ENCODE data around the gene CLC. TPM values are rescaled to one million over a fixed set of nuclear protein-coding genes. Genes with fewer than 3 reads are reported as not detected.
"Not testable (repeated sequence)": the region's sequence is repeated elsewhere in the genome, so short reads cannot be mapped to it uniquely, and the experiment has no call there.

The CLC gene
- total RNA-seq, 5 donors from 2014 or later (not counting 1 experiment from before 2014, with no cell fraction given) = 0.72 to 2.8 (median 1.4) TPM; not detected in 1

DNA sequence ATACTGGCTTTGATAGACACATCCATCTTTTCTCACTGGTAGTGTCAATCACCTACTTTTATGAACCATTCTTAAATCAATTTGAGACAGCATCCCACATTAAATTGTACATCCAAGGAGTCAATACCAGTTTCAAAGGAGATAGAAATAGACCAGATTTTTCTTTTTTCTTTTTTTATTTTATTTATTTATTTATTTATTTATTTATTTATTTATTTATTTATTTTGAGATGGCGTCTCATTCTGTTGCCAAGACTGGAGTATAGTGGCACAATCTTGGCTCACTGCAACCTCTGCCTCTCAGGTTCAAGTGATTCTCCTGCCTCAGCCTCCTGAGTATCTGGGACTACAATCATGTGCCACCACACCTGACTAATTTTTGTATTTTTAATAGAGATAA lies 24.0 kb upstream of the CLC start:
- CTCF ChIA-PET, H3K4me3 Mint-ChIP-seq, H3K4me1 Mint-ChIP-seq: not testable (repeated sequence)

DNA sequence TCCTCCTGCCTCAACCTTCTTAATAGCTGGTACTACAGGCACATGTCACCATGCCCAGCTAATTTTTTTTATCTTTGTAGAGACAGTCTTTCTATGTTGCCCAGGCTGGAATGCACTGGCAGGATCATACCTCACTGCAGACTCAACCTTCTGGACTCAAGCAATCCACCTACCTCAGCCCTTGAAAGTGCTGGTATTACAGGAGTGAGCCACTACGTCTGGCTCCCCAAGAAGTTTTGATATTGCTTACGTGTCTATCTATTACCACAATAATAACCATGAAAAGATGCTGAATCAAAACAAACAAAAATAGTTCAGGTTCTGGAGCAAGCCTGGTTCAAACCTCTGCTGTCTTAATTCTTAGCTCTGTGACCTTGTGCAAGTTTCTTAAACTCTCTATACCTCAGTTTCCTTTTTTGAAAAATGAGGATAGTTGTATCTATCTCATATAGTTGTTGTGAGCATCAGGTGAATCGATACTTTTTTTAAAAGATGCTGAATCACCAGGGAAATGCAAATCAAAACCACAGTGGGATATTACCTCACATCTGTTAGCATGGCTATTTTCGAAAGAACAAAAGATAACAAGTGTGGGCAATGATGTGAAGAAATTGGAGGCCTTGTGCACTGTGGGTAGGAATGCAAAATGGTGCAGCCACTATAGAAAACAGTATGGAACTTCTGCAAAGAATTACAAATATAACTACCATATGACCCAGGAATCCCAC lies 21.8 kb upstream of the CLC start:
- Histone ChIP-seq H3K27ac (ENCODE audit: low read length) (no peak overlapping the region), H3K4me1 (ENCODE audit: control insufficient read depth in 1 of 2, extremely low read depth in 1 of 2, insufficient read depth in 2 of 2, low read length in 2 of 2) (no peaks in the 10 kb centered on the region), H3K4me3 (ENCODE audit: control insufficient read depth in 1 of 2, extremely low read depth in 1 of 2, low read length in 1 of 2) (no peak overlapping the region), H3K36me3 (ENCODE audit: control insufficient read depth in 2 of 2, extremely low read depth in 1 of 2, insufficient read depth in 1 of 2, low read length in 1 of 2) (no peaks in the 10 kb centered on the region), H3K27me3 (replicated peaks in 1 of 2; ENCODE audit: control insufficient read depth in 2 of 2, extremely low read depth in 1 of 2, insufficient read depth in 2 of 2, low read length in 1 of 2) (peaks cover 3 to 11% of the 10 kb centered on the region in 2 experiments), H3K9me3 (no peaks in the 10 kb centered on the region)
- ATAC-seq (replicated peaks in 1 of 4) (no peak), DNase-seq (no peak)
- no CpG with 5 or more reads among the region's 4 CpGs for WGBS (ENCODE audit: insufficient coverage)
- Mint-ChIP-seq H3K27me3 (peaks cover 21 to 31% of the 10 kb centered on the region in 2 donors), H3K27ac (no peak overlapping the region), H3K4me3 (no peak overlapping the region), H3K4me1 (no peaks in the 10 kb centered on the region), H3K9me3 (no peaks in the 10 kb centered on the region), H3K36me3 (no peaks in the 10 kb centered on the region)
- ChIA-PET POLR2A (no interaction called here), CTCF (no interaction called here)

More for the DNA sequence above, 24.0 kb upstream of the CLC start:
- H3K9me3 Mint-ChIP-seq; DNase-seq; H3K4me1 ChIP-seq (ENCODE audit: control insufficient read depth in 1 of 2, extremely low read depth in 1 of 2, insufficient read depth in 2 of 2, low read length in 2 of 2); H3K4me3 ChIP-seq (ENCODE audit: control insufficient read depth in 1 of 2, extremely low read depth in 1 of 2, low read length in 1 of 2); H3K9me3 ChIP-seq; H3K36me3 ChIP-seq (ENCODE audit: control insufficient read depth in 2 of 2, extremely low read depth in 1 of 2, insufficient read depth in 1 of 2, low read length in 1 of 2); H3K36me3 Mint-ChIP-seq; H3K27ac ChIP-seq (ENCODE audit: low read length); ATAC-seq (replicated peaks in 1 of 4); POLR2A ChIA-PET; H3K27ac Mint-ChIP-seq: not testable (repeated sequence)
- no CpG with 5 or more reads among the region's 1 CpG for WGBS (ENCODE audit: insufficient coverage)
- peaks cover 3 to 13% of the 10 kb centered on the region in 2 experiments for H3K27me3 ChIP-seq (replicated peaks in 1 of 2; ENCODE audit: control insufficient read depth in 2 of 2, extremely low read depth in 1 of 2, insufficient read depth in 2 of 2, low read length in 1 of 2)
- H3K27me3 Mint-ChIP-seq = peaks cover 19 to 25% of the 10 kb centered on the region in 2 donors

DNA sequence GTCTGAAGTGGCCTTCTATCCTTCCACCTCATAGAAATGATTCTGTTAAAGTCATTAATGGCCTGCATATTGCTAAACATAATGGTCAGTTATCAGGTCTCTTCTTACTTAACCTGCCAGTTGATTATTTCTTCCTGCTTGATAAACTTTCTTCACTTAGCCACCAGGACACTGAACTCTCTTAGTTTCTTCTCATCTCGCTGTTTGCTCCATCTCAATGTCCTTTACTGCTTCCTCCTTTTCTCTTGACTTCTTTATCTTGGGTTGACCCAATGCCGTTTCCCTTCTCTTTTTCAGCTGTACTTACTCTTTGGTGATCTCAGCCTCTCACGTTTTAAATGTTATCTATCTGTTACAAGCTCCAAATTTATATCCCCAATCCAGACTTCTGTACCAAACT lies 17.1 kb upstream of the CLC start:
- Histone ChIP-seq H3K27me3 (replicated peaks in 1 of 2; ENCODE audit: control insufficient read depth in 2 of 2, extremely low read depth in 1 of 2, insufficient read depth in 2 of 2, low read length in 1 of 2) (peaks cover 3 to 28% of the 10 kb centered on the region in 2 experiments), H3K27ac (ENCODE audit: low read length) (no peak overlapping the region), H3K36me3 (ENCODE audit: control insufficient read depth in 2 of 2, extremely low read depth in 1 of 2, insufficient read depth in 1 of 2, low read length in 1 of 2) (no peaks in the 10 kb centered on the region), H3K4me3 (ENCODE audit: control insufficient read depth in 1 of 2, extremely low read depth in 1 of 2, low read length in 1 of 2) (no peak overlapping the region), H3K4me1 (ENCODE audit: control insufficient read depth in 1 of 2, extremely low read depth in 1 of 2, insufficient read depth in 2 of 2, low read length in 2 of 2) (no peaks in the 10 kb centered on the region), H3K9me3 (no peaks in the 10 kb centered on the region)
- H3K36me3 Mint-ChIP-seq = no peaks in the 10 kb centered on the region
- DNase-seq (no peak), ATAC-seq (replicated peaks in 1 of 4) (no peak)
- no peak overlapping the region for H3K27ac Mint-ChIP-seq
- peaks cover 24 to 35% of the 10 kb centered on the region in 2 donors for H3K27me3 Mint-ChIP-seq
- H3K9me3 Mint-ChIP-seq = no peaks in the 10 kb centered on the region
- ChIA-PET CTCF (interaction anchor here in 1 of 2 donors (0.6 kb wide), 1 partner anchor 84 kb away, joined by 3 read pairs; no protein-coding TSS in a partner anchor), POLR2A (interaction anchor here in 1 of 2 donors (0.5 kb wide), 1 partner anchor 26 kb away, joined by 4 read pairs; no protein-coding TSS in a partner anchor)
- H3K4me3 Mint-ChIP-seq = no peak overlapping the region
- 46% methylated on average over 3 of the region's 3 CpGs for whole genome bisulfite sequencing (ENCODE audit: insufficient coverage)
- no peaks in the 10 kb centered on the region for H3K4me1 Mint-ChIP-seq

DNA sequence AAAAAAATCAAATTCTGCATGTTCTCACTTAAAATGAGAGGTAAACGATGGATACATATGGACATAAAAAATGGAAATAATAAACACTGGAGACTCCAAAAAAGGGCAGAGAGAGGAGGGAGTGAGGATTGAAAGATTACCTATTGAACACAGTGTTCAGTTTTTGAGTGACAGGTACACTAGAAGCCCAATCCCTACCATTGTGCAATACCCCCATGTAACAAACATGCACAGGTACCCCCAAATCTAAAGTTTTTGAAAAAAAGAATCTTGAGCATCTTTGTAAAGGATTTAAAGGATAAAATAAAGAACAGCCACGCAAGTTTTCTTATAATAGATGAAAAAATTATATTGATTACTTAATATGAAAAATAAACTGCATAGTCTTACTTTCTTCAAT lies 16.7 kb upstream of the CLC start:
- H3K9me3 Mint-ChIP-seq = no peaks in the 10 kb centered on the region
- peaks cover 21 to 33% of the 10 kb centered on the region in 2 donors for H3K27me3 Mint-ChIP-seq
- no peak overlapping the region for H3K4me3 ChIP-seq (ENCODE audit: control insufficient read depth in 1 of 2, extremely low read depth in 1 of 2, low read length in 1 of 2)
- ChIA-PET CTCF (interaction anchor here in 1 of 2 donors (0.6 kb wide), 1 partner anchor 84 kb away, joined by 3 read pairs; no protein-coding TSS in a partner anchor), POLR2A (interaction anchor here in 1 of 2 donors (0.5 kb wide), 1 partner anchor 26 kb away, joined by 4 read pairs; no protein-coding TSS in a partner anchor)
- no peaks in the 10 kb centered on the region for H3K36me3 Mint-ChIP-seq
- DNase-seq (no peak), ATAC-seq (replicated peaks in 1 of 4) (no peak)
- H3K4me1 Mint-ChIP-seq = no peaks in the 10 kb centered on the region
- H3K36me3 ChIP-seq (ENCODE audit: control insufficient read depth in 2 of 2, extremely low read depth in 1 of 2, insufficient read depth in 1 of 2, low read length in 1 of 2) = no peaks in the 10 kb centered on the region
- no peaks in the 10 kb centered on the region for H3K9me3 ChIP-seq
- H3K4me1 ChIP-seq (ENCODE audit: control insufficient read depth in 1 of 2, extremely low read depth in 1 of 2, insufficient read depth in 2 of 2, low read length in 2 of 2) = no peaks in the 10 kb centered on the region
- H3K4me3 Mint-ChIP-seq = no peak overlapping the region
- H3K27ac ChIP-seq (ENCODE audit: low read length) = no peak overlapping the region
- H3K27me3 ChIP-seq (replicated peaks in 1 of 2; ENCODE audit: control insufficient read depth in 2 of 2, extremely low read depth in 1 of 2, insufficient read depth in 2 of 2, low read length in 1 of 2) = peaks cover 3 to 28% of the 10 kb centered on the region in 2 experiments
- no peak overlapping the region for H3K27ac Mint-ChIP-seq
- WGBS (ENCODE audit: insufficient coverage) = no CpG with 5 or more reads among the region's 2 CpGs

DNA sequence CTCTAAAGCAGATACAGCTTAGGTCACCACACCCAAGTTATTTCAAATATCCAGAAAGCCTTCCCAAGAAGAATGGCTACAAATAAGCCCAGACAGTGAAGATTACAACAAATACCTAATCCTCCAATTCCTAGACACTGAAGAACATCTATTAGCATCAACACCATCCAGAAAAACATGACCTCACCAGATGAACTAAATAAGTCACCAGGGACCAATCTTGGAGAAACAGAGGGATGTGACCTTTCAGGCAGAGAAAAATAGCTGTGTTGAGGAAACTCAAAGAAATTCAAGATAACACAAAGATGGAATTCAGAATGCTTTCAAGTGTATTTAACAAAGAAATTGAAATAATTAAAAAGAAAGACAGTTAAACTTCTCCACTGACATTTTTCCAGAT lies 15.0 kb upstream of the CLC start:
- Mint-ChIP-seq H3K27ac (no peak overlapping the region), H3K27me3 (peaks cover 14 to 26% of the 10 kb centered on the region in 2 donors), H3K4me1 (no peaks in the 10 kb centered on the region), H3K4me3 (no peak overlapping the region), H3K9me3 (no peaks in the 10 kb centered on the region), H3K36me3 (no peaks in the 10 kb centered on the region)
- no peaks in the 10 kb centered on the region for H3K9me3 ChIP-seq
- peaks cover 0 to 24% of the 10 kb centered on the region in 2 experiments for H3K27me3 ChIP-seq (replicated peaks in 1 of 2; ENCODE audit: control insufficient read depth in 2 of 2, extremely low read depth in 1 of 2, insufficient read depth in 2 of 2, low read length in 1 of 2)
- CTCF ChIA-PET = no interaction called here
- ATAC-seq (replicated peaks in 1 of 4) (no peak), DNase-seq (no peak)
- no peaks in the 10 kb centered on the region for H3K4me1 ChIP-seq (ENCODE audit: control insufficient read depth in 1 of 2, extremely low read depth in 1 of 2, insufficient read depth in 2 of 2, low read length in 2 of 2)
- POLR2A ChIA-PET = no interaction called here
- no peaks in the 10 kb centered on the region for H3K36me3 ChIP-seq (ENCODE audit: control insufficient read depth in 2 of 2, extremely low read depth in 1 of 2, insufficient read depth in 1 of 2, low read length in 1 of 2)
- no peak overlapping the region for H3K4me3 ChIP-seq (ENCODE audit: control insufficient read depth in 1 of 2, extremely low read depth in 1 of 2, low read length in 1 of 2)
- no peak overlapping the region for H3K27ac ChIP-seq (ENCODE audit: low read length)

DNA sequence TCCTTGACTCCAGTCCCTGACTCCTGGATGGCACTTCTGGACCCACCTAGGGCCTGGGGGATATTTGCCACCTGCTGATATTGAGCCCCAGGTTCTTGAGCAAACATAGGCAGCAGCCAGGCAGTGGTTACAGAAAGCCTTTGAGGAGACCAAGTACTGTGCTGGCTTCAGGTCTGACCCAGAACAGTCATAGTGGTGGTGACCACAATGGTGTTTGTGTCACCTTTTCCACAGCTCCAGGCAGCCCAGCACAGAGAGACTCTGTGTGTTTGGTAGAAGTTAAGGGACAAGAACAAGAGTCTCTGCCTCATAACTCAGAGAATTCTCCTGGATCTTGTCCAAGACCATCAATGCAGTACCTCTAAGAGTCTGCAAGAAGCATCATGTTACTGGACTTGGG lies 14.6 kb upstream of the CLC start:
- H3K27ac Mint-ChIP-seq = no peak overlapping the region
- Histone ChIP-seq H3K9me3 (no peaks in the 10 kb centered on the region), H3K27ac (ENCODE audit: low read length) (no peak overlapping the region), H3K4me1 (ENCODE audit: control insufficient read depth in 1 of 2, extremely low read depth in 1 of 2, insufficient read depth in 2 of 2, low read length in 2 of 2) (no peaks in the 10 kb centered on the region), H3K4me3 (ENCODE audit: control insufficient read depth in 1 of 2, extremely low read depth in 1 of 2, low read length in 1 of 2) (no peak overlapping the region), H3K27me3 (replicated peaks in 1 of 2; ENCODE audit: control insufficient read depth in 2 of 2, extremely low read depth in 1 of 2, insufficient read depth in 2 of 2, low read length in 1 of 2) (peaks cover 0 to 22% of the 10 kb centered on the region in 2 experiments), H3K36me3 (ENCODE audit: control insufficient read depth in 2 of 2, extremely low read depth in 1 of 2, insufficient read depth in 1 of 2, low read length in 1 of 2) (no peaks in the 10 kb centered on the region)
- DNase-seq (no peak), ATAC-seq (replicated peaks in 1 of 4) (no peak)
- H3K27me3 Mint-ChIP-seq = peaks cover 12 to 23% of the 10 kb centered on the region in 2 donors
- ChIA-PET CTCF (no interaction called here), POLR2A (no interaction called here)
- no peaks in the 10 kb centered on the region for H3K9me3 Mint-ChIP-seq
- H3K4me1 Mint-ChIP-seq = no peaks in the 10 kb centered on the region
- H3K36me3 Mint-ChIP-seq = no peaks in the 10 kb centered on the region
- no peak overlapping the region for H3K4me3 Mint-ChIP-seq

Data from T-cell (primary cell).